GM18951 (cell line): ENCODE results near the gene DCTPP1.

Source experiments
- POLR2A ChIP-seq: IDR thresholded peaks from 4 replicates; pipeline ENCODE4 v1.6.1; 2011; ENCODE audit warnings: mild to moderate bottlenecking; ENCODE audit not compliant: insufficient read length, insufficient read depth; ENCODE audit errors: extremely low read depth
- in situ Hi-C: fragments of 300-500 bp; cut with MboI; formaldehyde crosslinking; loops from one replicate; pipeline ENCODE4 v1.12.0; 2022; ENCODE audit warnings: low sequenced_read_pairs, mixed read lengths, inconsistent platforms; ENCODE audit not compliant: unreplicated experiment

The DCTPP1 gene

DNA sequence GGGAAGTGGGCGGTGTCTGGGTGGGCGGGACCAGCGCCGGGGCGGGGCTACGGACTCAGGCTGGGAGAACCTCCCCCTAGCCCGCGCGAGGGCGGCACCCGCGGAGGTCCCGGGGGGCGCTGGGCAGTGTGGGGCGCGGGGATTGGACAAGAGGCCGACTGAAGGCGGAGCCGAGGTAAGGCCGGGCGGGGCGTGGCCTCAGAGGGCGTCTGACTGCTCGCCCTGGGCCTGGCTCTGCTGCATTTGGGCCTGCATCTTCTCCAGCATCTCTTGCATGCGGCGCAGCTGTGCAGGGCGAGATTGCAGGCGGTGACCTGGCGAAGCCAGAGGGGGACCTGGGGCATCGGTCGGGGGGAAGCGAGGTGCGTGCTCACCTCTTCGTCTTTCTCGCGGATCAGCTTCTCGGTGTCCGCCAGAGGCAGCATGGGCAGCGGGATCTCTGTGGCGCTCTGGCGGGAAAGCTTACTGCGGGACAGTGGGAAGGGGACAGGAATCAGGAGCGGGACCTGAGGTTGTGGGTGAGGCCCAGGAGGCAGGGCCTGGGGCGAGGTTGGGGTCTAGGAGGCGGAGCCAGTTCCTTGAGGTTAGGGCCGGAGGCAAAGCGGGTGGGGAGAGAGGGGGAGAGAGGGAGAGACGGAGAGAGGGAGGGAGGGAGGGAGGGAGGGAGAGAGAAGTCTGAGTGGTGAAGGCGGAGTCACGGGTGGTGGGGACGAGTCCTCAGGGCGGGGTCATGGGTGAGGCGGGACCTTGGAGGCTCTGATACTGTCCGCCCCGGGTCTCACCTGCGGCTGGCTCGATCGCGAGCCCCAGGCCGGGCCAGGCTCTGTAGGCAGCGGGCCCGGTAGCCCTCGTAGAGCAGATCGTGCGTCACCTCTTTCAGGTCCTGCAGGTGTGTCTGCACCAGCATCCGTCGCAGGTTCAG is 51.3 kb downstream of the DCTPP1 start:
- TF ChIP-seq POLR2A = peak; percentile 78
- in situ Hi-C loops = no loop called here

DNA sequence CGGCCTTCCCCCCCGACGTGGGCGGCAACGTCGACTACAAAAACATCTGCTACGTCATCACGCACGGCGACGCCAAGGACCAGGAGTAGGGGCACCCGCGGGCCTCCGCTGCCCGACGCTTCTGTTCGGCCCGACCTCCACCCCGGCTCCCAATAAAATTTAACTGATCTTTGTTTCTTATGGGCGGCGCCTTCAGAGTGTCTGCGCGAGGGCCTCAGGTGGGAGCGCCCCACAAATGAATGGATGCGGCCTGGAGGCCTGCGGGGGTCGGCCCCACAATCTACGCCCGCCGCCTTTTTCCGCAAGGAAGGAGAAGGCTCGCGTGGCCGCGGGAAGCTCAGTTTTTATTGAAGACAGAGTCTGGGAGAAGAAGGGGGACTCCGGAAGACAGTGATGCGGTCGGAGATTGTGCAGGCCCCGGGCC is 52.0 kb downstream of the DCTPP1 start:
- in situ Hi-C loops = no loop called here
- peak; percentile 56 for TF ChIP-seq POLR2A

DNA sequence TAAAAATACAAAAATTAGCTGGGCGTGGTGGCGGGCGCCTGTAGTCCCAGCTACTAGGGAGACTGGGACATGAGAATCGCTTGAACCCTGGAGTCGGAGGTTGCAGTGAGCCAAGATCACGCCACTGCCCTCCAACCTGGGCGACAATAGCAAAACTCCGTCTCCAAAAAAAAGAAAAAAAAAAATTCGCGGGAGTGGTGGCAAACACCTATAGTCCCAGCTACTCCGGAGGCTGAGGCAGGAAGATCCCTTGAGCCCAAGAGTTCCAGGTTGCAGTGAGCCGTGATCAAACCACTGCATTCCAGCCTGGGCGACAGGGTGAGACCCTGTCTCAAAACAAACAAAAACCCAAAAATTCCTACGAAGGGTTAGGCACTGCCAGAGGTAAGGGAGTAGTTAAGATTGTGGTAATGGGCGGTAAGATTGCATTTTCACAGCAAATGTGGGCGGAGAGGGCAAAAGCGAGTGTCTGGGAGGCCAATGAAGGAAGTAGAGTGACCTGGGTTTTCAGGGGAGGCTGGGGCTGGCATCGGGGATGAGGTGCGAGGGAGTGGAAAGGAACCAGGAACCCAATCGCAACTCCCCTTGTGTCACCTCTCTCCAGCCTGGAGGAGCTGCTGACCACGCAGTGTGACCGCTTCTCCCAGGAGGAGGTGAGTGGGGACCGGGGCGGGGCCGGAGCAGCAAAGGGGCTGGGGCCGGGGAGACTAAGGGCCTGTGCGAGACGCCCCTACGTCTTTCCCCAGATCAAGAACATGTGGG is 52.6 kb downstream of the DCTPP1 start:
- no peak for TF ChIP-seq POLR2A
- in situ Hi-C loops = no loop called here

DNA sequence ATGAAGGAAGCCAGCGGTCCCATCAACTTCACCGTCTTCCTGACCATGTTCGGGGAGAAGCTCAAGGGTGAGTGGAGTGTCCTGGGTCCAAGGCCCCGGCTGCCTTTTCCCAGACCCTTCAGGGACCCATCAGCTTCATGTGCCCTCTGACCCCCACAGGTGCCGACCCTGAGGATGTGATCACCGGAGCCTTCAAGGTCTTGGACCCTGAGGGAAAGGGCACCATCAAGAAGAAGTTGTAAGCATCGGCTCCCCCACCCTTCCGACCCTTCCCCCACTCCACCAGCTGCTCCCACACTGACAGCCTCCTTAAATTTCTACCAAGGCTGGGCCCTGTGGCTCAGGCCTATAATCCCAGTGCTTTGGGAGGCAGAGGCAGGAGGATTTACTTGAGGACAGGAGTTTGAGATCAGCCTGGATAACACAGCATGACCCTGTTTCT is 53.3 kb downstream of the DCTPP1 start:
- no peak for TF ChIP-seq POLR2A
- in situ Hi-C loops = no loop called here

DNA sequence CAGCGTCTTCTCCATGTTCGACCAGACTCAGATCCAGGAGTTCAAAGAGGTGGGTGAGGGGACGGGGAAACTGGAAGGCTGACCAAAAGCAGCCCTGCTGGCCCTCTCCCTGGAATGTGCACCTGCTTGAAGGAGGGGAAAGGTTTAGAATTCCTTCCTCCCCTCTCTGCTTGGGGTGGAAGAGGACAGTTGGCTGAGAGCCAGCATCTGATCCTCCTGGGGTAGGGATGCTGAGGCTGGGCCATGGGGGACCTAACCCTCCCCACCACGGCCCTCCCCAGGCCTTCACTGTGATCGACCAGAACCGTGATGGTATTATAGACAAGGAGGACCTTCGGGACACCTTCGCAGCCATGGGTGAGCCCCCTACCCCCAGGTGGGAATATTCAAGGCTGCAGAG is 54.0 kb downstream of the DCTPP1 start:
- no peak for TF ChIP-seq POLR2A
- in situ Hi-C loops = no loop called here

DNA sequence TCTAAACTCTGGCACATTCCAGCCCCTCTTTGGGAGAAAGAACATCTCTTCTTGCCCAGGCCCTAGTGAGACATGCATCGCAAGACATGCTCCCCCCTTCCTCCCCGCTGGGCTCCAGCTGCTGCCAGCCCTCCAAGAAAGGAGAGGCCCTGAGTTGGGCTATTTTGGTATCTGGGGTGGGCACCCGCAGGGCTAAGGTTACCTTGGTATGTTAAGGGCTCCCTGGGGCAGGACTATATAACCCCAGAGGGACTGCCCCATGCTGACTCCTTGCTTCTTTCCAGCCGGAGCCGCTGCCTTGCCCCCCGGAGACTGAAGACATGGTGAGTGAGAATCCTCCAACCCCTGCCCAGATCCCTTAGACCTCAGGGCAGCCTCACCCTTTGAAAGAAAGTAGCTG is 55.3 kb downstream of the DCTPP1 start, which contains the start of gene MYL11:
TSS of gene MYL11 (plus strand) at position 265 of the 400 bp plus-strand sequence. CDS start at position 321, 56 bp downstream.
- in situ Hi-C loops = no loop called here
- TF ChIP-seq POLR2A = no peak
